Inflammatory macrophage treated with lipopolysaccharide for 1 hour (primary cell): ENCODE results near the gene SELENOW.
"Not testable (repeated sequence)": the region's sequence is repeated elsewhere in the genome, so short reads cannot be mapped to it uniquely, and the experiment has no call there.

Experiments used
- DNase-seq, 2 donors: peaks; one replicate each; pipeline ENCODE4 v3.0.0-alpha.2; 2020 to 2022

SELENOW gene

GRCh38 chr19:47786566-47786965, 8.1 kb downstream of the SELENOW start:
- DNase-seq: no peak

- not testable (repeated sequence) for DNase-seq
Observed at GRCh38 chr19:47787307-47787706, 8.8 kb downstream of the SELENOW start.

GRCh38 chr19:47789811-47790210, 11.3 kb downstream of the SELENOW start:
- DNase-seq: not testable (repeated sequence)

- DNase-seq: peak; percentile 33 to 85
Observed at GRCh38 chr19:47790398-47790814, 11.9 kb downstream of the SELENOW start.

GRCh38 chr19:47792616-47793015, 14.1 kb downstream of the SELENOW start:
- DNase-seq: no peak

GRCh38 chr19:47794526-47794925, 16.0 kb downstream of the SELENOW start:
- DNase-seq: no peak

- DNase-seq: no peak
Observed at GRCh38 chr19:47796785-47797184, 18.3 kb downstream of the SELENOW start.

GRCh38 chr19:47797996-47798903, 19.7 kb downstream of the SELENOW start:
- DNase-seq: no peak

GRCh38 chr19:47798904-47799266, 20.4 kb downstream of the SELENOW start:
- no peak for DNase-seq

- DNase-seq: no peak
Observed at GRCh38 chr19:47801270-47801669, 22.8 kb downstream of the SELENOW start.

- no peak for DNase-seq
Observed at GRCh38 chr19:47802521-47803043, 24.1 kb downstream of the SELENOW start.

- DNase-seq: not testable (repeated sequence)
Observed at GRCh38 chr19:47803148-47803547, 24.6 kb downstream of the SELENOW start.

GRCh38 chr19:47803671-47804070, 25.2 kb downstream of the SELENOW start:
- DNase-seq: not testable (repeated sequence)

- not testable (repeated sequence) for DNase-seq
Observed at GRCh38 chr19:47804451-47804850, 25.9 kb downstream of the SELENOW start, which contains the start of gene TPRX1. TSS of gene TPRX1 (minus strand) at chr19:47804551. CDS start at chr19:47804539, 12 bp downstream.

- no peak for DNase-seq
Observed at GRCh38 chr19:47805313-47805712, 26.8 kb downstream of the SELENOW start.

GRCh38 chr19:47806435-47806834, 27.9 kb downstream of the SELENOW start:
- no peak for DNase-seq

- peak; percentile 16 to 71 for DNase-seq
Observed at GRCh38 chr19:47813304-47813994, 34.9 kb downstream of the SELENOW start.

GRCh38 chr19:47813995-47814328, 35.5 kb downstream of the SELENOW start:
- no peak for DNase-seq

- DNase-seq: not testable (repeated sequence)
Observed at GRCh38 chr19:47816270-47816669, 37.8 kb downstream of the SELENOW start.

GRCh38 chr19:47818221-47818620, 39.7 kb downstream of the SELENOW start:
- DNase-seq: not testable (repeated sequence)

- no peak for DNase-seq
Observed at GRCh38 chr19:47819858-47820257, 41.4 kb downstream of the SELENOW start.

- no peak for DNase-seq
Observed at GRCh38 chr19:47820410-47820809, 41.9 kb downstream of the SELENOW start.

- DNase-seq: no peak
Observed at GRCh38 chr19:47821460-47822020, 43.0 kb downstream of the SELENOW start, which contains the start of gene CRX. TSS of gene CRX (plus strand) at chr19:47821937. CDS start at chr19:47834444, 12,507 bp downstream.
